HPDE6-E6E7 (cell line): ENCODE measurements around the gene CFAP68.
A peak's percentile ranks its signal among the peaks of the same experiment; 100 is the strongest.
"Not testable (repeated sequence)": the region's sequence is repeated elsewhere in the genome, so short reads cannot be mapped to it uniquely, and the experiment has no call there.

ENCODE experiments used
- DNase-seq: peaks from one replicate; pipeline ENCODE4 v3.0.0; 2011; ENCODE audit warnings: missing footprints; ENCODE audit errors: extremely low spot score

Gene CFAP68

DNA sequence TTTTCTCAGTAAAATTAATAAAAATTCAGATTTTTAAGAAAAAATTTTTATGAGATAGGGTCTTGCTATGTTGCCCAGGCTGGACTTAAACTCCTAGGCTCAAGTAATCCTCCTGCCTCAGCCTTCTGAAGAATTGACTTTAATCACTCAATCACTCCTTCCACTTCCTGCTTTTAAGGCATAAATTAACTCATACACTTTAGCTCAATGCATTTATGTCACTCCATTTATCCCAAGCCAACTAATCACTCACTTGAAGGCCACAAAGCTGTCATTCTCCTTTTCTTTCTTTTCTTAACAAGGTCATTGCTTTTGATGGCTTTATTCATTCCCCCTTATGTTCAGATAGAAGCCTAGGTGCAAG lies 8.8 kb upstream of the CFAP68 start:
- no peak for DNase-seq

DNA sequence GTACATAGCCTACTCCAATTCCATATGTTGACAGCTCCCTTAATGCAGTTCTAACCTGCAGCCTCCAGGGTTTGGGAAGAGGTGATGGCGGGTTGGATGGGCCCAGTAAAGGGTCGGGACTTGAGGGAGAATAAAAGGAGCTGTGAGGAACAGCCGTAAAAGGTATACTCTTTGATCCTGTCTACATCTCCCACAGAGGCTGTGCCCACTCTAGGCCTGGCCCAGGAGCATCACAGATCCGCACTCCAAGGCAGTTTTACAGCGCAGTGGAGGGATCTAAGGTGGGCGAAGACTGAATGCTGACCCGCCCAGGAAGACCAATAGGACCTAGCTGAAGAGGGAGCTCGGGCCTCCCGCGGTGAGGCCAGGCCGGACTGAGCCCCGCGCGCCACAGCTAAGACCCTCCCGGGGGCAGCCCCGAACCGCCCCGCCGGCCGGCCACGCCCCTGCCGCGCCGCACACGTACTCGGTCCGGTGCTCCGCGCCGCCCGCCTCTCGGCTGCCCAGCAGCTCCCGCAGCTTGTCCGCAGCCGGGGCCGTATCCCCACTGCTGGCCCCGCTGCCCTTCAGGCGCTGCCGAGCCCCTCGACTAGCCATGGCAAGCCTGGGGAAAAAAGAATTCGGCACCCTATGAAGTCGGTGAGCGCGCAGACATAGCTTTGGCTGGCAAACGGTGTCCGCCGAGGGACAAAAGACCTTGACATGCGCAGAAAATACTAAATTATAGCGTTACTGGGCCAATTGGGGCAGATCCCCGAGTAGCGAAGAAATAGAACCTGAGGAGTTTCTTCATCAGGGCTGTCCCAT lies 8.3 kb upstream of the CFAP68 start, which contains the start of gene ALG9:
Gene ALG9 (minus strand): TSS at position 696 of the 807 bp plus-strand sequence. CDS start 99 bp downstream, at position 597.
- DNase-seq = peak; percentile 48

DNA sequence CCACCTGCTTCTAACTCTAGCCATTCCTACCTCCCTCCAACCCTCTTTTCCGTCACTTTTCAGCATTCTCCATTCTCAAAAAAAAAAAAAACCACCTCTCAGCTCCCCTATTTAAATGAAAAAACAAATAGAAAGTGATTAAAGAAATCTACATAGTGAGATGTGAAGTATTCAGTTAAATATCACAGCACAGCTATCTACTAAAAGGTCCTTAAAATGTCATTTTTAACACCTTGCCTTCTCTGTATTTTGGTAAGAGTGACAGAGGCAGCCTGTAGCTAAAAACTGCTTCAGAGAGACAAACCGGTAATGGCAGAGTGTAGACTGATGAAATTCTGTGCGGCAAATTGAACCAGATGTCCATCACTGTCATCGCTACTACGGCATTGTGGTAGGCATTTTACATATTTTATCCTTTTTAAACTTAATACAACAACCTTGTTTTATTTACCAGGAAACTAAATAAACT lies 7.6 kb upstream of the CFAP68 start:
- no peak for DNase-seq

DNA sequence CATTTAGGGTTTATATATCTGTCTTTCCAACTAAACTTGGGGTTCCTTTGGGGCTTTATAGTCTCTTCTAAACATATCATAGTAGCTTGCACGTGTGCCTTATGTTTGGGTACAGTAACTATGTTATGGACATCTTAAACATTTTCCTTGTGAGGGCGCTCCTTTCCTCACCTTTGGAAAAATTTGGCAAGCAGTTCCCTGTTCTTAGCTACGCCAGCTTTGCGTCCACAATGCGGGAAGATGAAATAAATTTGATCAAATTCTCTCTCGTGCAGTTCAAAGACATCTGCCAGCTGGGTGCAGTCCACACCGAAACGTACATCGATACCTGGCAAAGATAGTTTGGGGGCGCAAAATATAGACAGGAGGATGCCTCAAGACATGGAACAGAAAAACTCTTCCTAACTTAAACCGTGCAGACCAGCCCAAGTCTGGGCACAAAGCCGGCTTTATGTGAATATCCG lies 924 bp upstream of the CFAP68 start:
- no peak for DNase-seq

DNA sequence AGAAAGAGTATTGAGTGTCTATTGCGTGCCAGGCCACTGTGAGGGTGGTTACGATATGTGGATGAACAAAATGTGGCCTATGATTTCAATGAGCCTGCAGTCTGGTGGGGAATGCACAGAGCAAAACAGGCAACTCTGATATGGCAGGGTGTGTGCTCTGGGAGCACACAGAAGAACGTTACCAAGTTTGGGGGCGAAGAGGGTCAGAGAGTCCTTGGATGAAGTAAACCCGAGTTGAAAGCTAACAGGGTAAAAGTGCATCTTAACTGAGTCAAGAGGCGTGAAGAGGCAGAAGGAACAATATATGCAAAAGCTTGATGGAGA lies 258 bp downstream of the CFAP68 start:
- DNase-seq = no peak

DNA sequence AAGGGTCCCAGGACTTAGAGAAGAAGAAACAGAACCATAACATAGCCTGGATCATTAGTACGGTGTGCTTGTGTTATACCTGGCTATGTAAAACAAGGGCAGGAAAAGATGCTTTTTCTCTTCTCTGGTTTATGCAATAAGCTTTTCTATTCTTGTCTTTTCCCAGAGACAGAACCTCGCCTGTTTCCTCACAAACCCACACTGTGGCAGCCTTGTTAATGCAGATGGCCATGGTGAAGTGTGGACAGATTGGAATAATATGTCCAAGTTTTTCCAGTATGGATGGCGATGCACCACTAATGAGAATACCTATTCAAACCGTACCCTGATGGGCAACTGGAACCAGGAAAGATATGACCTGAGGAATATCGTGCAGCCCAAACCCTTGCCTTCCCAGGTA lies 2.9 kb downstream of the CFAP68 start:
- no peak for DNase-seq

DNA sequence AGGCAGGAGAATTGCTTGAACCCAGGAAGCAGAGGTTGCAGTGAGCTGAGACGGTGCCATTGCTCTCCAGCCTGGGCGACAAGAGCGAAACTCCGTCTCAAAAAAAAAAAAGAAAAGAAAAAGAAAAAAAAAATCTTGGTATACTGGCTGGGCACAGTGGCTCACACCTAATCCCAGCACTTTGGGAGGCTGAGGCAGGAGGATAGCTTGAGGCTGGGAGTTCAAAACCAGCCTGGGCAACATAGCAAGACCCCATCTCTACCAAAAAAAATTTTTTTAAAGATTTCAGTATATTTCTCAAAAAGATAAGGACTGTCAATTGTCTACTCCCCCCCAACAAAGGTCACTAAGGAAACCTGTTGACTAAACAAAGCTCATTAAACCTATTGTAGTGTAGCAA lies 5.7 kb downstream of the CFAP68 start:
- not testable (repeated sequence) for DNase-seq

DNA sequence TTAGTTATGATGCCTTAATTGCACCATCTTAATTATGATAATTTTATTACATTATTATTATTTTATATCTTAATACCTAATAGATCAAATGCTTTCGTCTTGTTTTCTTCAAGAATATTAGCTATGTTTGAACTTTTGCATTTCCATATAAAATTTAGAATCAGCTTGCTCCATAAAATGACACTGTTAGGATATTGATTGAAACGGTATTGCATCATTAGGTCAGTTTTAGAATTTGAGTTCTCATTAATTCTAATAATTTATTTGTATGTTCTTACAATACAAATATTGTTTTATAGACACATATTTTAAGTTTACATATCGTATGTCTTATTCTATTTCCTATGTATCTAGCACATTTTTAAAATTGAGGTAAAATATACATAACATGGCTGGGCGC lies 6.7 kb downstream of the CFAP68 start:
- no peak for DNase-seq

DNA sequence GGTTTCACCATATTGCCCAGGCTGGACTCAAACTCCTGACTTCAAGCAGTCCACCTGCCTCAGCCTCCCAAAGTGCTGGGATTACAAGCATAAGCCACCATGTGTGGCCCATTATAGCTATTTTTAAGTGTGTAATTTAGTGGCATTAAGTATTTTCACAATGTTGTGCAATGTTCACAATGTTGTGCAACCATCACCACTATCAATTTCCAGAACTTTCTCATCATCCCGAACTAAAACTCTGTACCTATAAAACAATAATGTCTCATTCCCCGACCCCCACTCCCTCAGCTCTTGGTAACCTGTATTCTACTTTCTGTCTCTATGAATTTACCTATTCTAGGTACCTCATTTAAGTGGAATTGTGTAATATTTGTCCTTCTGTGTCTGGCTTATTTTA lies 7.5 kb downstream of the CFAP68 start:
- DNase-seq = no peak

DNA sequence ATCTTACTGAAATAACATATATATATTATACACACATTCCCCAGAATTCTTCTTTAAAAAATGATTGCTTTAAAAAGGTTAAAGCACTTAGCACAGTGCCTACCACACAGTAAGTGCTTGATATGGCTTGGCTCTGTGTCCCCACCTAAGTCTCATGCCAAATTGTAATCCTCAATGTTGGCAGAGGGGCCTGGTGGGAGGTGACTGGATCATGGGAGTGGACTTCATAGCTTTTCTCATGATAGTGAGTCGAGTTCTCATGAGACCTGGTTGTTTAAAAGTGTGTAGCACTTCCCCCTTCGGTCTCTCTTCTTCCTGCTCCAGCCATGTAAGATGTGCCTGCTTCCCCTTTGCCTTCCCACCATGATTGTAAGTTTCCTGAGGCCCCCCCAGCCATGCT lies 26.1 kb downstream of the CFAP68 start:
- no peak for DNase-seq

DNA sequence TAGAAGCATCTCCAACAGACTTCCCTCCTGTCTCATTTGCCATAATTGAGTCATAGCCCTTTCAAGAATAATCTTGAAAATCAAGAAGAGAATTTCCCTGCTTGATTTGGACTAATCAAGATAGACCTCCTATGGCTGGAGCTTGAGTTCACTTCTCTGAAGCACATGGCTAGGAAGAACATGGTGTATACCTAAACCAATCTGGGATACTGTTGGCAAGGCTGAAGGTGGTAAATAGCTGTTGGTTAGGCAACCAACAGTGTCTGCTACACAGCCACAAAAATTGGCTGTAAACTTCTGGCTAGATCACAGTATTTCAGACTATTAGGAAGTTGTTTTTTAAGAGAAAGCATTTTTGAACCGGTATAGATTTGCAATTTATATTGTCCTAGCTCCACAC lies 27.3 kb downstream of the CFAP68 start:
- no peak for DNase-seq

DNA sequence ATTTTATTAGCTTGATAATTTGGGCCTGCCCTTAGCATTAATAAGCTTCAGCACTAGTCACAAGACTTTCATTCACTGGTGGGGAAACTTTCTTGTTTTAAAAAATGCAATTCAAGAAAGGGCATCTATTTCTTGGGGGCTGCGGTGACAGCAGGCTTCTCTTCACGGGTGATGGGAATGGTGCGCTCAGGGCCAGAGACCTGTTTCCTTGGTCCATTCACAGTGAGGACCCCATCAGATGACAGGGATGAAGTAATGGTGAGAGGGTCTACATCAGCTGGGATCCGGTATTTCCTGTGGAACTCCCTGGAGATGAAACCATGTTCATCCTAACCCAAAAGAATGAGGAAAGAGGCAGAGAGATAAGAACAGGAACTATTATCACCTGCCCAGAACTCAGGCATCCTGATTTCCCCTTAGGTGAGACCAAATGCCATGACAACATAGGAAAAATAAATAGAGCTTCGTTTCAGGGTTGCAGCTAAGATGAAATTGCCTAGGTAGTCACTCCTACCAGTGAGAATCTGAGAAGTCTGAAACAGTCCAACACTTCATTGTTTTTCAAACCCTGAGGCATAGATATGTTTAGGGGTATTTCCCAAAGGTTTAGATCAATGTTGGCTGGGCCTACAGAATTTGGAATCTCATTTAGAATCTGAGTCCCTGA lies 29.4 kb downstream of the CFAP68 start:
- DNase-seq = no peak

DNA sequence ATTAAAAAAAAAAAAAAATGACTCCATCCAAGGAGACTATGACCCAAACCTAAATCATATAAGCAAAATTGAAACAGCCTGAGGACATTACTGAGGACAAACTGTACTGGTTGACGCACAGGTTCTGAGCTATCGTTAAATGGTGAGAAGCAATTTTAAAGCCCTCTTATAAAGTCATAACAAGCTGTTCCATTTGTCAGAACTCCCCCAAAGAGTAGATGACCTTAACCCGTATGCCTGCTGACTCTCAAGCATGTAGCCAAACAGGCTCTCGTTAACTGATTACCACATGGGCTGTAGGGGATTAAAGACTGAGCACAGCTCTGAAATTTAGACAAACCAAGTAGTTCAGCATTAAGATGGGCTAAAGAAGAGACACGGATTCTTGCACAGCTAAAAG lies 30.0 kb downstream of the CFAP68 start:
- DNase-seq = no peak

DNA sequence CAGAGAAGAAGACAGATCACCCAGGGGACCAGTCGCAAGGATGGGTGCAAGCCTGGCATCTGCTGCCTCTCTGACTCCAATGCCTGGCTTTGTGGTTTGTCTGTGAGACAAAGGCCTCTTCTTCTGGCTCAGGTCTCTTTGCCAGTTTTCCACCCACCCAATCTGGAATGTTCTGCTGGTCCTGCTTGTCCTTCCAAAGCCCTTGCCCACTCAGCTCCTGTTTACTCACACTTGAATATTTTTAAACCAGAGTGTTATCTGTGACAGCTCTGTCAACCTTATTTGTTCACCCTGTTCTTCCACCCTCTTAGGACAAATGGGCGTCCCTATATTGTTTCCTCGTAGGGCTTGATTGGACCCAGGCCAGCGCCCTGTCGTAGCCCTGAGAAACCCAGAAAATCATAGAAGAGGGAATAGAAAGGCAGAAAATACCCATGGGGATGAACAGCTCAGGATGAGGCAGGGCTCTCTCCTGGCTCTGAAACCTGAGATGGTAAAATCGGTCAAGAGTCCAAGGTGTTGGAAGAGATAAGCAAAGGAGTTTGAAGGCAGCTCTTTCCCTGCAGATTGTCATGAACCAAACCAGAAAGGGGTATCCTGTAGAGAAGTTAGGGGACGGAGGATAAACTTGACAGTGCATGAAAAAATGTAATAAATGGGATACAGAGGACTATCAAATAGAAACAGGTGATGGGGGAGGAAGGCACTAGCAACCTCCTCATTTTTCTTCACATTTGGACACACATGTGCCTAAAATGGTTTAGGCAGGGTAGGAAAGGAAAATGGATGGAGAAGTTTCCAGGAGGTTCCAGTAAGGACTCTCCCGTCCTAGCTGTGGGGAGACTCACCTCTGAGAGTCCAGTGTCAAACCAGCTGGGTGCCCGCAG lies 31.6 kb downstream of the CFAP68 start:
- DNase-seq = no peak

DNA sequence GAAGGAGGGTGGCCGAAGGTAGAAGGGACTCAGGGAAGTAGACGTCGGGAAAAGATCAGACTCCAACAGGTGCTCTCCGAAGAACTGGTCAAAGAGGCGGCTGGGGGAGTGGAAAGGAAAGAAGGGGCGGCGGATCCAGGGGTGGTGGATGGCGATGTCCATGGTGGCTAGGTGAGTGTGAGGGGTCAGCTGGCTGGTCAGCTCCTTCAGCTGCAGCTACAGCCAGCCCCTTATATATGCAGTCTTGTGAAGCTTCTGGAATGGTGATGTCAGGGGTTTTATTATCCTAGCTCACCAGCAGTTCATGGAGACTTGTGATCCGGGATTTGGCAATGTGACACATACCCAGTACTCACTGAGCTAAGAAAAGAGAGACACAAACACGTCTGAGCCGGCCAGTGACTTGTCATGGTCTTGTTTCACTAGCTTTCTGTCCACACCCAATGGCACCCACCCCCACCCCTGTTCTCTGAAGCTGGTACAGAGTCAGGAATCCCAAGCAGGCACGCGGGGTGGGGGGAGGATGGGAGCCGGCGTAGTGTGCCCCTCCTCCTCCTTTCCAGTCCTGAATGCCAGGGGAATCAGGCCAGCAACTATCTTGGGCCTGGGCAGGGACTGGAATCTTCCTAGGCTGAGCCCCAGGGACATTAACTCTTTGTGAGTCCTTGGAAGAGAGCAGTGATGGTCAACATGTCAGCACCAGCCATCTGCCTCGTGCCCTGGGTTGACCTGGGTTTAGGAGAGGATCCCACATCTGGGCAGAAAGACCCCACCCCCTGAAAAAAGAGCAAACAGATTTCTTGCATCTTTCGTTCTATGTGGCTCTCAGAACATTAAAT lies 32.4 kb downstream of the CFAP68 start, which contains the start of gene CRYAB:
Gene CRYAB (minus strand): TSS at position 208 of the 839 bp plus-strand sequence. CDS start 46 bp downstream, at position 162.
- peak; percentile 54 for DNase-seq

DNA sequence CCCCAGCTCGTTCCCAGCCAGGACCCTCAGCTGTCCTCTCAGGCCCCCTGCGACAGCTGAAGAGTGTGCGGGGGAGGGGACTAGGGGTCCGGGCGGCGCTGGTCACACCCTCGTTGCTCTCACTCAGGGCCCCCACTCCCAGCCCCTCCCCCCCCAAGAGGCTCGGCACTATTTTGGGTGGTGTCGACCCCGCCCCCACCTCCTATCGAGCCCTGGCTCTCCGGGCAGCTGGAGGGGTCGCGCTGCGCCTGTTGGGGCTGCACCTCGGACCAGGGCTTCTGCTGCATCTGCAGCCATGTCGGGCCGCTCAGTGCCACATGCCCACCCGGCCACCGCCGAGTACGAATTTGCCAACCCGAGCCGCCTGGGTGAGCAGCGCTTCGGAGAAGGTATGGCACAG lies 33.2 kb downstream of the CFAP68 start, which contains the start of gene HSPB2:
Gene HSPB2 (plus strand): TSS at position 200 of the 400 bp plus-strand sequence. CDS start 96 bp downstream, at position 296.
- DNase-seq = no peak

DNA sequence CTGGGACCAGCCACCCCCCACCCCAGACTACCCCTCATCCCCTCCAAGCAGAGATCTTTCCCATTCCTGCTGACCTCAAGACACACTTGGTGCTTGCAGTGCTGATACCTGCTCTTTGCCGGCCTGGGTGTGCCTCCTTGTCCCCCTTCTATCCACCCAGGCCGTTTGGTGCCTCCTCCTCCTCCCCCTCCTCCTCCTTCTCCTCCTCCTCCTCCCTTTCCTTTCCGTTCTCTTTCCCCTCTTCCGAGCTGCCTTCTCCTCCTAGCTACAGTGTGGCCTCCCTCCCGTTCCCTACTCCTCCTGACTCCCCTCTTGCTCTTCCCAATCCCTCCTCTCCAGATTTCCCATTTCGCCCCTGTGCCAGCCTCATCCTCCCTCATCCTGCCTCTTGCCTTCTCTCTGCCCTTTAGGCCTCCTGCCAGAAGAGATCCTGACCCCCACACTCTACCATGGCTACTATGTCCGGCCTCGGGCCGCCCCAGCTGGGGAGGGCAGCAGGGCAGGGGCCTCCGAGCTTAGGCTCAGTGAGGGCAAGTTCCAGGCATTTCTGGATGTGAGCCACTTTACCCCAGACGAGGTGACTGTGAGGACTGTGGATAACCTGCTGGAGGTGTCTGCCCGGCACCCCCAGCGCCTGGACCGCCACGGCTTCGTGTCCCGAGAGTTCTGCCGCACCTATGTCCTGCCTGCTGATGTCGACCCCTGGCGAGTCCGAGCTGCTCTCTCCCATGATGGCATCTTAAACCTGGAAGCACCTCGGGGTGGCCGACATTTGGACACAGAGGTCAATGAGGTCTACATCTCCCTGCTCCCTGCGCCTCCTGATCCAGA lies 33.9 kb downstream of the CFAP68 start:
- no peak for DNase-seq

DNA sequence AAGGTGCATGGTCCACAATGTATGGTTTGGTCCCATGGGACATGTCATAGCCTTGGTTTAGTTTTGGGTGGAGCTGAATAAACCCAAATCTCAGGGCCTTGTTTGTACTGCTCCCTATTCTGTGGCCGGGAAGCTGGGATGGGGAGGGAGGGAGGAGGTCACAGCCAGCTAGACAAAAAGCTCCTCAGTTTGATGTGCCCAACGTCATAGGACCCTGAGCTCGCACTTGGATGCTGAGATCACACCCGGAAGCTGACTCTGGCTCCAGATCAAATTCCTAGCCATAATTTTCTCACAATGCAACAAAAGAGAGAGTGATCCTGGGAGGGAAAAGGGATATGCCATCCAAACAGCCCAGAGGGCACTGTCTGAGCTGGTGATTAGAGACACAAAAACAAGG lies 34.7 kb downstream of the CFAP68 start:
- no peak for DNase-seq

DNA sequence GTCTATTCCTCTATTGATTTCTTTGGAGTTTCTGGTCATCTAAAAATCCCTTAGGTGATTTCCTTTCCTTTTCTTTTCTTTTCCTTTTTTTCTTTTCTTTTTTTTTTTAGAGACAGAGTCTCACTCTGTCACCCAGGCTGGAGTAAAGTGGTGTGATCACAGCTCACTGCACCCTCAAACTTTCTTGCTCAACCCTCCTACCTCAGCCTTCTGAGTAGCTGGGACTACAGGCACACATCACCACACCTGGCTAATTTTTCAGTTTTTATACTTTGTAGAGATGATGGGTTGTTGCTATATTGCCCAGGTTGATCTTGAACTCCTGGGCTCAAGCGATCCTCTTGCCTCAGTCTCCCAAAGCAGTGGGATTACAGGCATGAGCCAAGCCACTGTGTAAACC lies 37.4 kb downstream of the CFAP68 start:
- DNase-seq = no peak

DNA sequence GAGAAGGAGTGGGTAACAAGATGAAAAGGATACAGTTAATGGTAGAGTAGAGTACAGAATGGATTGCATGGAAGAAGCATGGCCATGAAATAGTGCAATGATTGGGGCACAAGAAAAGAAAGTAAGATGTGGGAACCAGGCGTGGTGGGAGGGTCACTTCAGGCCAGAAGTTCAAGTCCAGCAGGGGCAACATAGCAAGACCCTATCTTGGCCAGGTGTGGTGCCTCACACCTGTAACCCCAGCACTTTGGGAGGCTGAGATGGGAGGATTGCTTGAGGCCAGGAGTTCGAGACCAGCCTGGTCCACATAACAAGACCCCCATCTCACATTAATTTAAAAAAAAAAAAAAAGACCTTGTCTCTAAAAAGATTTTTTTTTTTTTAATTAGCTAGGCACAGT lies 38.0 kb downstream of the CFAP68 start:
- no peak for DNase-seq
